Neuronal stem cell (in vitro differentiated cells): Measurements from ENCODE around the gene PBXIP1.

Source experiments
- DNase-seq: peaks from one replicate; pipeline ENCODE4 v3.0.0-alpha.2; 2013; ENCODE audit warnings: low spot score
- H2AFZ ChIP-seq: one replicate; pipeline ENCODE4 v1.6.1; 2013; ENCODE audit warnings: mild to moderate bottlenecking, low read length, inconsistent platforms
- H2AK5ac ChIP-seq: 2 replicates; pipeline ENCODE4 v1.6.1; 2013; ENCODE audit warnings: low read depth, mild to moderate bottlenecking, inconsistent platforms, low read length, moderate library complexity, mixed read lengths
- H2BK120ac ChIP-seq: 2 replicates; pipeline ENCODE4 v1.6.1; 2013; ENCODE audit warnings: low read depth, mild to moderate bottlenecking, inconsistent platforms, low read length, moderate library complexity, mixed read lengths
- H2BK12ac ChIP-seq: one replicate; pipeline ENCODE4 v1.6.1; 2013; ENCODE audit warnings: low read length, inconsistent platforms
- H2BK15ac ChIP-seq: 2 replicates; pipeline ENCODE4 v1.6.1; 2013; ENCODE audit warnings: mild to moderate bottlenecking, low read length, inconsistent platforms, mixed read lengths
- H2BK5ac ChIP-seq: one replicate; pipeline ENCODE4 v1.6.1; 2013; ENCODE audit warnings: inconsistent platforms, mild to moderate bottlenecking, low read length, moderate library complexity
- H3K14ac ChIP-seq: one replicate; pipeline ENCODE4 v1.6.1; 2013; ENCODE audit warnings: low read length, inconsistent platforms
- H3K18ac ChIP-seq: 2 replicates; pipeline ENCODE4 v1.6.1; 2013; ENCODE audit warnings: low read length, inconsistent platforms
- H3K23ac ChIP-seq: 2 replicates; pipeline ENCODE4 v1.6.1; 2013; ENCODE audit warnings: low read depth, mild to moderate bottlenecking, mixed read lengths, low read length, inconsistent platforms; ENCODE audit not compliant: poor library complexity
- H3K27ac ChIP-seq: replicated peaks from 3 replicates; pipeline ENCODE4 v1.5.1; 2013; ENCODE audit warnings: low read length, inconsistent platforms
- H3K27me3 ChIP-seq, 3 experiments: 2 replicates each; pipeline ENCODE4 v1.6.1; 2013; ENCODE audit warnings: low read length in 3 of 3, mild to moderate bottlenecking in 2 of 3, inconsistent platforms in 1 of 3, low read depth in 1 of 3, mixed read lengths in 1 of 3, moderate library complexity in 1 of 3; ENCODE audit not compliant: control insufficient read depth in 3 of 3, insufficient read depth in 3 of 3
- H3K36me3 ChIP-seq, 2 donors: replicated peaks in 1 of 2; 2 replicates each; pipeline ENCODE4 v1.6.1; 2013; ENCODE audit warnings: low read length in 2 of 2; ENCODE audit not compliant: control insufficient read depth in 2 of 2, insufficient read depth in 2 of 2
- H3K4ac ChIP-seq: 2 replicates; pipeline ENCODE4 v1.6.1; 2013; ENCODE audit warnings: inconsistent platforms, mild to moderate bottlenecking, low read length, moderate library complexity
- H3K4me1 ChIP-seq, 2 donors: 1 replicate in 1 of 2; 2 replicates in 1 of 2; pipeline ENCODE4 v1.6.1; 2013; ENCODE audit warnings: low read length in 2 of 2, low read depth in 1 of 2; ENCODE audit not compliant: control insufficient read depth in 2 of 2, insufficient read depth in 1 of 2
- H3K4me2 ChIP-seq: one replicate; pipeline ENCODE4 v1.6.1; 2013; ENCODE audit warnings: mild to moderate bottlenecking, low read length, inconsistent platforms; ENCODE audit not compliant: insufficient read depth, poor library complexity, severe bottlenecking
- H3K4me3 ChIP-seq, 2 donors: 2 replicates each; pipeline ENCODE4 v1.5.1; 2013; ENCODE audit warnings: low read length in 2 of 2, mild to moderate bottlenecking in 2 of 2, inconsistent platforms in 1 of 2, moderate library complexity in 1 of 2
- H3K79me1 ChIP-seq: one replicate; pipeline ENCODE4 v1.6.1; 2013; ENCODE audit warnings: low read depth, mild to moderate bottlenecking, inconsistent platforms, low read length, moderate library complexity
- H3K9ac ChIP-seq: one replicate; pipeline ENCODE4 v1.6.1; 2013; ENCODE audit warnings: mild to moderate bottlenecking, low read depth, low read length, inconsistent platforms; ENCODE audit not compliant: poor library complexity
- H3K9me3 ChIP-seq, 2 donors: replicated peaks in 1 of 2; 2 replicates each; pipeline versions ENCODE3 to v1.6.1; 2013; ENCODE audit warnings: low read length in 2 of 2, mild to moderate bottlenecking in 2 of 2, inconsistent platforms in 1 of 2, low read depth in 1 of 2, mixed read lengths in 1 of 2, moderate library complexity in 1 of 2; ENCODE audit not compliant: control insufficient read depth in 2 of 2, insufficient read depth in 1 of 2
- H4K8ac ChIP-seq: one replicate; pipeline ENCODE4 v1.6.1; 2013; ENCODE audit warnings: low read depth, mild to moderate bottlenecking, inconsistent platforms, low read length, moderate library complexity
- H4K91ac ChIP-seq: one replicate; pipeline ENCODE4 v1.6.1; 2013; ENCODE audit warnings: low read length, low read depth, mild to moderate bottlenecking, inconsistent platforms; ENCODE audit not compliant: poor library complexity
- WGBS, 2 donors: extraction: QIAGEN DNeasy Blood & Tissue Kit; methylation state at CpG; one replicate each; pipeline ENCODE4 v1.1.7; 2013; ENCODE audit warnings: missing lambda C conversion rate in 2 of 2, mixed read lengths in 1 of 2; ENCODE audit not compliant: insufficient read length in 2 of 2, insufficient replicate concordance in 1 of 2; ENCODE audit errors: extremely low coverage in 2 of 2; 5-methylcytosine and 5-hydroxymethylcytosine counted together

The PBXIP1 gene

GRCh38 chr1:154935749-154936554, 19.9 kb downstream of the PBXIP1 start:
- Histone ChIP-seq H3K79me1 (no peaks in the 10 kb centered on the region), H4K91ac (no peak overlapping the region), H3K4me3 (peak overlapping the region; percentile 61 to 86), H2BK15ac (no peak overlapping the region), H3K27ac (peak overlapping the region; percentile 95), H3K18ac (peak overlapping the region; percentile 100), H2AK5ac (peak overlapping the region; percentile 72), H2AFZ (peak overlapping the region; percentile 85), H2BK5ac (peak overlapping the region; percentile 99), H3K4ac (no peak overlapping the region), H4K8ac (no peak overlapping the region), H2BK12ac (no peak overlapping the region), H3K23ac (peak overlapping the region; percentile 97), H3K14ac (no peak overlapping the region), H3K27me3 (no peaks in the 10 kb centered on the region), H3K9me3 (peaks cover 0 to 2% of the 10 kb centered on the region in 2 donors), H3K4me1 (peaks cover 14 to 17% of the 10 kb centered on the region in 2 donors), H3K4me2 (peak overlapping the region; percentile 96), H3K9ac (peak overlapping the region; percentile 97), H3K36me3 (peaks cover 0 to 6% of the 10 kb centered on the region in 2 donors), H2BK120ac (peak overlapping the region; percentile 99)
- DNase-seq: no peak
- no CpG with 5 or more reads among the region's 27 CpGs for WGBS, 2 donors

- H3K4ac ChIP-seq: no peak overlapping the region
- no peak overlapping the region for H3K23ac ChIP-seq
- no peak overlapping the region for H2BK120ac ChIP-seq
- H2AK5ac ChIP-seq: no peak overlapping the region
- H2BK15ac ChIP-seq: no peak overlapping the region
- WGBS, 2 donors: no CpG with 5 or more reads among the region's 5 CpGs
- no peak overlapping the region for H4K8ac ChIP-seq
- peaks cover 0 to 2% of the 10 kb centered on the region in 2 donors for H3K9me3 ChIP-seq
- no peak overlapping the region for H4K91ac ChIP-seq
- no peak overlapping the region for H3K4me3 ChIP-seq
- no peak overlapping the region for H3K18ac ChIP-seq
- no peaks in the 10 kb centered on the region for H3K27me3 ChIP-seq
- no peak overlapping the region for H2AFZ ChIP-seq
- no peak overlapping the region for H2BK5ac ChIP-seq
- H3K14ac ChIP-seq: no peak overlapping the region
- H3K4me1 ChIP-seq: peaks cover 4 to 5% of the 10 kb centered on the region in 2 donors
- H2BK12ac ChIP-seq: no peak overlapping the region
- H3K36me3 ChIP-seq: peaks cover 0 to 11% of the 10 kb centered on the region in 2 donors
- no peak overlapping the region for H3K4me2 ChIP-seq
- no peak for DNase-seq
- no peaks in the 10 kb centered on the region for H3K79me1 ChIP-seq
- H3K9ac ChIP-seq: no peak overlapping the region
- H3K27ac ChIP-seq: no peak overlapping the region
Observed at GRCh38 chr1:154934358-154934948, 21.4 kb downstream of the PBXIP1 start.

- Histone ChIP-seq H2AFZ (no peak overlapping the region), H3K4me1 (peaks cover 0 to 5% of the 10 kb centered on the region in 2 donors), H3K27ac (no peak overlapping the region), H3K4ac (no peak overlapping the region), H3K27me3 (no peaks in the 10 kb centered on the region), H3K18ac (no peak overlapping the region), H4K8ac (no peak overlapping the region), H2BK12ac (no peak overlapping the region), H4K91ac (no peak overlapping the region), H2BK120ac (no peak overlapping the region), H3K4me2 (no peak overlapping the region), H2BK15ac (no peak overlapping the region), H2BK5ac (no peak overlapping the region), H3K79me1 (no peaks in the 10 kb centered on the region), H3K4me3 (no peak overlapping the region), H3K36me3 (peaks cover 2 to 27% of the 10 kb centered on the region in 2 donors), H3K23ac (no peak overlapping the region), H2AK5ac (no peak overlapping the region), H3K9ac (no peak overlapping the region), H3K9me3 (peaks cover 0 to 2% of the 10 kb centered on the region in 2 donors), H3K14ac (no peak overlapping the region)
- DNase-seq: no peak
- WGBS, 2 donors: no CpG with 5 or more reads among the region's 11 CpGs
Observed at GRCh38 chr1:154931940-154932487, 23.9 kb downstream of the PBXIP1 start.

GRCh38 chr1:154926201-154926600, 29.7 kb downstream of the PBXIP1 start:
- no peak overlapping the region for H2BK15ac ChIP-seq
- no peak overlapping the region for H3K18ac ChIP-seq
- no peak for DNase-seq
- H3K23ac ChIP-seq: no peak overlapping the region
- no peak overlapping the region for H3K4ac ChIP-seq
- H2BK5ac ChIP-seq: no peak overlapping the region
- no peak overlapping the region for H2BK120ac ChIP-seq
- no peaks in the 10 kb centered on the region for H3K27me3 ChIP-seq
- H2BK12ac ChIP-seq: no peak overlapping the region
- H2AK5ac ChIP-seq: no peak overlapping the region
- no peaks in the 10 kb centered on the region for H3K79me1 ChIP-seq
- no peak overlapping the region for H3K14ac ChIP-seq
- H3K9ac ChIP-seq: no peak overlapping the region
- H3K4me1 ChIP-seq: peaks cover 0 to 3% of the 10 kb centered on the region in 2 donors
- H3K36me3 ChIP-seq: peaks cover 21 to 66% of the 10 kb centered on the region in 2 donors
- no peak overlapping the region for H4K8ac ChIP-seq
- H3K9me3 ChIP-seq: no peaks in the 10 kb centered on the region
- no peak overlapping the region for H3K4me2 ChIP-seq
- H2AFZ ChIP-seq: no peak overlapping the region
- no CpG with 5 or more reads among the region's 13 CpGs for WGBS, 2 donors
- no peak overlapping the region for H3K4me3 ChIP-seq
- H4K91ac ChIP-seq: no peak overlapping the region
- no peak overlapping the region for H3K27ac ChIP-seq
